Non-pigmented ciliary epithelial cell (primary cell): ENCODE data around the gene DGKG.

Experiments
- DNase-seq: peaks from one replicate; pipeline ENCODE4 v3.0.0-alpha.2; 2010; ENCODE audit warnings: low read depth

The DGKG gene

GRCh38 chr3:186367631-186368030 is 5.6 kb upstream of the DGKG start:
- DNase-seq: no peak

- DNase-seq: no peak
Observed at GRCh38 chr3:186366206-186366605, 4.2 kb upstream of the DGKG start.

GRCh38 chr3:186365202-186365974 is 3.4 kb upstream of the DGKG start:
- DNase-seq: no peak

- DNase-seq: no peak
Observed at GRCh38 chr3:186362988-186363387, 954 bp upstream of the DGKG start.

GRCh38 chr3:186362537-186362842 is 456 bp upstream of the DGKG start:
- DNase-seq: no peak

GRCh38 chr3:186361246-186361761 is 730 bp downstream of the DGKG start:
- DNase-seq: no peak

GRCh38 chr3:186360779-186361178 is 1.3 kb downstream of the DGKG start:
- DNase-seq: no peak

GRCh38 chr3:186359078-186359477 is 3.0 kb downstream of the DGKG start:
- no peak for DNase-seq

- DNase-seq: no peak
Observed at GRCh38 chr3:186356152-186356551, 5.9 kb downstream of the DGKG start.

GRCh38 chr3:186354100-186354499 is 7.9 kb downstream of the DGKG start:
- DNase-seq: no peak

GRCh38 chr3:186352369-186352768 is 9.7 kb downstream of the DGKG start:
- DNase-seq: no peak

GRCh38 chr3:186342197-186342596 is 19.8 kb downstream of the DGKG start:
- no peak for DNase-seq

GRCh38 chr3:186340204-186340603 is 21.8 kb downstream of the DGKG start:
- DNase-seq: no peak

- no peak for DNase-seq
Observed at GRCh38 chr3:186339180-186339918, 22.7 kb downstream of the DGKG start.

GRCh38 chr3:186333256-186333655 is 28.8 kb downstream of the DGKG start:
- DNase-seq: no peak

GRCh38 chr3:186330772-186331460 is 31.1 kb downstream of the DGKG start:
- no peak for DNase-seq

GRCh38 chr3:186329589-186329988 is 32.4 kb downstream of the DGKG start:
- DNase-seq: no peak

GRCh38 chr3:186327912-186328487 is 34.0 kb downstream of the DGKG start:
- DNase-seq: no peak

GRCh38 chr3:186322761-186323160 is 39.3 kb downstream of the DGKG start:
- DNase-seq: no peak

GRCh38 chr3:186321746-186322145 is 40.3 kb downstream of the DGKG start:
- no peak for DNase-seq

GRCh38 chr3:186320862-186321568 is 41.0 kb downstream of the DGKG start:
- no peak for DNase-seq

GRCh38 chr3:186319945-186320344 is 42.1 kb downstream of the DGKG start:
- no peak for DNase-seq
